Neural progenitor cell (in vitro differentiated cells): ENCODE data around the gene TRIM2. TPM values are rescaled to one million over a fixed set of nuclear protein-coding genes. Genes with fewer than 3 reads are reported as not detected.
A peak's percentile ranks its signal among the peaks of the same experiment; 100 is the strongest.

Experiments used
- DNase-seq: peaks from one replicate; pipeline ENCODE4 v3.0.0-alpha.2; 2016; ENCODE audit warnings: low spot score
- H2AFZ ChIP-seq: fragments of 200-600 bp; sonication (generic); replicated peaks from 2 replicates; pipeline ENCODE4 v1.6.1; 2016; ENCODE audit warnings: antibody characterized with exemption
- H3F3A ChIP-seq: fragments of 200-600 bp; sonication (generic); 2 replicates; pipeline ENCODE4 v1.6.1; 2016; ENCODE audit warnings: antibody characterized with exemption, low read depth
- H3K27ac ChIP-seq: fragments of 200-600 bp; sonication (generic); 2 replicates; pipeline ENCODE4 v1.5.1; 2016; ENCODE audit warnings: mild to moderate bottlenecking
- H3K27me3 ChIP-seq: fragments of 200-600 bp; sonication (generic); 2 replicates; pipeline ENCODE4 v1.6.1; 2016; ENCODE audit warnings: mild to moderate bottlenecking, moderate library complexity
- H3K36me3 ChIP-seq: fragments of 200-600 bp; sonication (generic); 2 replicates; pipeline ENCODE4 v1.5.1; 2016
- H3K4me1 ChIP-seq: fragments of 200-600 bp; sonication (generic); 2 replicates; pipeline ENCODE4 v1.6.1; 2016; ENCODE audit warnings: mixed run types
- H3K4me2 ChIP-seq: fragments of 200-600 bp; sonication (generic); 2 replicates; pipeline ENCODE4 v1.6.1; 2016
- H3K4me3 ChIP-seq: fragments of 200-600 bp; sonication (generic); 2 replicates; pipeline ENCODE4 v1.5.1; 2016
- H3K79me2 ChIP-seq: fragments of 200-600 bp; sonication (generic); 2 replicates; pipeline ENCODE4 v1.6.1; 2016; ENCODE audit warnings: low read depth
- H3K9ac ChIP-seq: fragments of 200-600 bp; sonication (generic); 2 replicates; pipeline ENCODE4 v1.6.1; 2016
- H3K9me3 ChIP-seq: fragments of 200-600 bp; sonication (generic); 2 replicates; pipeline ENCODE4 v1.5.1; 2016; ENCODE audit warnings: low read depth
- H4K20me1 ChIP-seq: fragments of 200-600 bp; sonication (generic); 2 replicates; pipeline ENCODE4 v1.6.1; 2016; ENCODE audit warnings: low read depth
- H3K27ac Mint-ChIP-seq: 3 replicates; pipeline ENCODE4 v1.8.0; 2021; ENCODE audit warnings: mixed read lengths
- H3K27me3 Mint-ChIP-seq: 2 replicates; pipeline ENCODE4 v1.8.0; 2022; ENCODE audit warnings: low read depth, mild to moderate bottlenecking, inconsistent platforms, moderate library complexity, mixed read lengths; ENCODE audit not compliant: insufficient read depth
- H3K36me3 Mint-ChIP-seq: 3 replicates; pipeline ENCODE4 v1.8.0; 2021; ENCODE audit warnings: mixed read lengths
- H3K4me1 Mint-ChIP-seq: 3 replicates; pipeline ENCODE4 v1.8.0; 2021; ENCODE audit warnings: mixed read lengths
- H3K4me3 Mint-ChIP-seq: 3 replicates; pipeline ENCODE4 v1.8.0; 2021; ENCODE audit warnings: mild to moderate bottlenecking, moderate library complexity, mixed read lengths
- H3K9me3 Mint-ChIP-seq: 3 replicates; pipeline ENCODE4 v1.8.0; 2020; ENCODE audit warnings: mixed read lengths
- CTCF ChIP-seq: fragments of 200-600 bp; sonication (generic); IDR thresholded peaks from 2 replicates; pipeline ENCODE4 v1.5.1; 2017; ENCODE audit warnings: antibody characterized with exemption, mild to moderate bottlenecking
- EZH2 ChIP-seq: fragments of 200-600 bp; sonication (generic); IDR thresholded peaks from 2 replicates; pipeline ENCODE4 v1.6.1; 2017; ENCODE audit warnings: antibody characterized with exemption, mild to moderate bottlenecking, moderate library complexity
- EZH2phosphoT487 ChIP-seq: fragments of 200-600 bp; sonication (generic); IDR thresholded peaks from 2 replicates; pipeline ENCODE4 v1.6.1; 2017; ENCODE audit warnings: antibody characterized with exemption
- total RNA-seq: library from RNA; depleted of rRNA; stranded (reverse); fragments of >200 nt; gene quantifications from 2 replicates; pipeline ENCODE4 v1.2.3, GENCODE V29; 2015; ENCODE audit warnings: low replicate concordance

Gene TRIM2
- total RNA-seq, 1 donor from 2014 or later = 87.6 TPM

GRCh38 chr4:153186046-153186728, 18.1 kb upstream of the TRIM2 start:
- no peak overlapping the region for H2AFZ ChIP-seq
- H3K36me3 Mint-ChIP-seq = no peaks in the 10 kb centered on the region
- H3K4me1 ChIP-seq = peaks cover 10% of the 10 kb centered on the region
- H3K4me3 Mint-ChIP-seq = no peak overlapping the region
- no peaks in the 10 kb centered on the region for H4K20me1 ChIP-seq
- peaks cover 35% of the 10 kb centered on the region for H3K4me1 Mint-ChIP-seq
- peaks cover 2% of the 10 kb centered on the region for H3K27me3 Mint-ChIP-seq
- no peak overlapping the region for H3K4me3 ChIP-seq
- H3K4me2 ChIP-seq = no peak overlapping the region
- no peak for DNase-seq
- H3K27ac ChIP-seq = no peak overlapping the region
- no peaks in the 10 kb centered on the region for H3K9me3 Mint-ChIP-seq
- H3K9me3 ChIP-seq = no peaks in the 10 kb centered on the region
- H3K79me2 ChIP-seq = no peaks in the 10 kb centered on the region
- H3K27me3 ChIP-seq = no peaks in the 10 kb centered on the region
- no peaks in the 10 kb centered on the region for H3K36me3 ChIP-seq
- H3F3A ChIP-seq = no peaks in the 10 kb centered on the region
- H3K27ac Mint-ChIP-seq = no peak overlapping the region
- TF ChIP-seq EZH2 (no peak), EZH2phosphoT487 (no peak), CTCF (no peak)
- no peak overlapping the region for H3K9ac ChIP-seq

GRCh38 chr4:153189016-153189801, 15.0 kb upstream of the TRIM2 start:
- Histone ChIP-seq H3K27ac (no peak overlapping the region), H3F3A (no peaks in the 10 kb centered on the region), H3K36me3 (no peaks in the 10 kb centered on the region), H3K4me2 (no peak overlapping the region), H3K9me3 (no peaks in the 10 kb centered on the region), H3K79me2 (no peaks in the 10 kb centered on the region), H2AFZ (no peak overlapping the region), H3K4me3 (no peak overlapping the region), H4K20me1 (no peaks in the 10 kb centered on the region), H3K9ac (no peak overlapping the region), H3K4me1 (peaks cover 19% of the 10 kb centered on the region), H3K27me3 (no peaks in the 10 kb centered on the region)
- H3K4me3 Mint-ChIP-seq = no peak overlapping the region
- no peak for DNase-seq
- H3K9me3 Mint-ChIP-seq = no peaks in the 10 kb centered on the region
- H3K27ac Mint-ChIP-seq = peak overlapping the region; percentile 11
- H3K4me1 Mint-ChIP-seq = peaks cover 37% of the 10 kb centered on the region
- H3K27me3 Mint-ChIP-seq = peaks cover 2% of the 10 kb centered on the region
- no peak for TF ChIP-seq CTCF
- TF ChIP-seq EZH2phosphoT487 = no peak
- no peak for TF ChIP-seq EZH2
- H3K36me3 Mint-ChIP-seq = no peaks in the 10 kb centered on the region

- no peaks in the 10 kb centered on the region for H3K79me2 ChIP-seq
- no peaks in the 10 kb centered on the region for H3K9me3 ChIP-seq
- H3K9ac ChIP-seq = no peak overlapping the region
- no peaks in the 10 kb centered on the region for H3K36me3 ChIP-seq
- no peak overlapping the region for H3K27ac ChIP-seq
- Mint-ChIP-seq H3K27ac (peak overlapping the region; percentile 1), H3K36me3 (no peaks in the 10 kb centered on the region), H3K4me1 (peaks cover 23% of the 10 kb centered on the region), H3K9me3 (peaks cover 4% of the 10 kb centered on the region), H3K4me3 (no peak overlapping the region), H3K27me3 (peaks cover 3% of the 10 kb centered on the region)
- no peak overlapping the region for H3K4me2 ChIP-seq
- no peaks in the 10 kb centered on the region for H3F3A ChIP-seq
- peaks cover 12% of the 10 kb centered on the region for H3K4me1 ChIP-seq
- DNase-seq = no peak
- H3K4me3 ChIP-seq = no peak overlapping the region
- no peak for TF ChIP-seq CTCF
- no peak for TF ChIP-seq EZH2phosphoT487
- TF ChIP-seq EZH2 = no peak
- H2AFZ ChIP-seq = peak overlapping the region; percentile 4
- no peaks in the 10 kb centered on the region for H3K27me3 ChIP-seq
- no peaks in the 10 kb centered on the region for H4K20me1 ChIP-seq
Measured at GRCh38 chr4:153191795-153192363, 12.4 kb upstream of the TRIM2 start.
